Smooth muscle cell of the brain vasculature (primary cell): ENCODE results near the gene SEMA4D.
"Not testable (repeated sequence)": the region's sequence is repeated elsewhere in the genome, so short reads cannot be mapped to it uniquely, and the experiment has no call there.

Experiments
- DNase-seq: peaks from one replicate; pipeline ENCODE4 v3.0.0-alpha.2; 2012; ENCODE audit warnings: low read depth, low spot score

SEMA4D gene

DNA sequence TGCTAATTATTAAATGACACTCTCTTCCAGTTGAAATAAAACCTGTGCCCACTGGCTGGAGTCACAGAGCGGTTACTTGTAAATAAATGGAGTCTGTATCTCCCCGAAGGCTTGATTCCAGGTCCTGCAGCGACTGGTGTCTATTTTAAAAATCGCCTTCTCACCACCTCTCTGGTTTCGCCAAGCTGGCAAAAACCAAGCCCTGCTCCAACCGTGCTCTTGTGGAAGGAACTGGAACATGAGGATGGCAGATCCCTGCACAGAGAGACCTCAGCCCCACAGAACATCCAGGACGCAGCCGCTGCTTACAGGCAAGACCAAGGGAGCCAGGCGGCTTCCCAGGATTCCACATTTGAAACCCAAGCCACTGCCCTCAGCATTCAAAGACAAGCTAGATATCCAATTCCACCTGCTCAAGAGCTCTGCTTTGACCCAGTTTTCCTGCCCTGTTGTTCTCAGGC, 15.0 kb downstream of the SEMA4D start:
- DNase-seq: no peak

DNA sequence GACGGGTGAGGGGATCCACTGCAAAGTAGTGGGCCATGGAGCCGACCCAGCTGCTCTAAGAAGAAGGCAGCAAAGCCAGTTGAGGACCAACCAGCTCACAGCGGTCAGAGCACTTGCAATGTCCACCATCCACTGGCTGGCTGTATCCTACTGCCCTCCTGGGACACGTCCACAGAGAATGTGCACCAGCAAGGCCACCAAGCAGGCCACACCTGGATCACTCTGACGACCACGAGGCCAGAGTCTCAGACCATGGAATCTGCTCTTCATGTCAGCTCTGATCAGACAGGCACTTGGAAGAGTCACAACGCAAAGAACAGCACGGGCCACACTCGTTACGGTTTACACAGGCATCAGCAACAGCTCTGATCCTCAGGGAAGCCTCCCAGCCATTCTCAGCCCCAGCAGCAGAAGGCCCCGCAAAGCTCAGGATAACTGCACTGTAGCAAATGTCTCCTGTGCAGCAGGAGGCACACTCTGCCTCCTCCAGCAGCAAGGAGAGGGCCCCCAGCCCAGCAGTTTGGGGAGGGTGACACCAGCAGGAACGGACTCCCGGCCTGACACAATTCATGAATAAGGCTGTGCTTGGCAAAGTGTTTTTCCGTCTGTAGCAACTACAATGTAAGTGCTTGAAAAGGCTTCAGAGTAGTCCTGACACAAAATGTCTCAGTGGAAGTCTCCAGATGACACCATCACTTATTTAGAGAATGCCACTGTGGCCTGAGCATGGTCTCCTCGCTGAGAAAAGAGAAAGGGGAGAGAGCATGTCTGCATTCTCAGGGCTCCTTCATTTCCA, 15.7 kb downstream of the SEMA4D start:
- no peak for DNase-seq

DNA sequence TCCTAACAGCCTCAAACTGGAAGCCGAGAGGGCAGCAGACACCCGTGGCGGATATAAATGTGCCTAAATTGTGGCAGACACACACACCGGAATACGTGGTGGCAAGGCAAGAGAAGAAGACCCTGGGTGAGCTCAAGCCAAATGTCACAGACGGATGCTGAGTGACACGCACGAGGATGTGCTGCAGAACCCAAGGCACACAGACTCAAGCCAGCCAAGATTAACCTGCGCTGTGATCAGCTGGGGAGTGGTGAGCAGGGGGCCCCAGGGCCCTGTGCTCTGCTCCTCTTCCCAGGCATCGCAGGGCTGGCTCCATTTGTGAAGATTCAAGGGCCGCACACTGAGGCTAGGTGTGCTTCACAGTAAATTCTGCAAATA, 16.4 kb downstream of the SEMA4D start:
- no peak for DNase-seq

- no peak for DNase-seq
Measured at GRCh38 chr9:89480825-89481537, 16.9 kb downstream of the SEMA4D start.

GRCh38 chr9:89480372-89480771, 17.5 kb downstream of the SEMA4D start:
- not testable (repeated sequence) for DNase-seq

DNA sequence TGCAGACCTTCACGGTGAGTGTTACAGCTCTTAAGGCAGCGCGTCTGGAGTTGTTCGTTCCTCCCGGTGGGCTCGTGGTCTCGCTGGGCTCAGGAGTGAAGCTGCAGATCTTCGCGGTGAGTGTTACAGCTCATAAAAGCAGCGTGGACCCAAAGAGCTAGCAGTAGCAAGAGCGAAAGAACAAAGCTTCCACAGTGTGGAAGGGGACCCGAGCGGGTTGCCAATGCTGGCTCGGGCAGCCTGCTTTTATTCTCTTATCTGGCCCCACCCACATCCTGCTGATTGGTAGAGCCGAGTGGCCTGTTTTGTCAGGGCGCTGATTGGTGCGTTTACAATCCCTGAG, 18.3 kb downstream of the SEMA4D start:
- not testable (repeated sequence) for DNase-seq

DNA sequence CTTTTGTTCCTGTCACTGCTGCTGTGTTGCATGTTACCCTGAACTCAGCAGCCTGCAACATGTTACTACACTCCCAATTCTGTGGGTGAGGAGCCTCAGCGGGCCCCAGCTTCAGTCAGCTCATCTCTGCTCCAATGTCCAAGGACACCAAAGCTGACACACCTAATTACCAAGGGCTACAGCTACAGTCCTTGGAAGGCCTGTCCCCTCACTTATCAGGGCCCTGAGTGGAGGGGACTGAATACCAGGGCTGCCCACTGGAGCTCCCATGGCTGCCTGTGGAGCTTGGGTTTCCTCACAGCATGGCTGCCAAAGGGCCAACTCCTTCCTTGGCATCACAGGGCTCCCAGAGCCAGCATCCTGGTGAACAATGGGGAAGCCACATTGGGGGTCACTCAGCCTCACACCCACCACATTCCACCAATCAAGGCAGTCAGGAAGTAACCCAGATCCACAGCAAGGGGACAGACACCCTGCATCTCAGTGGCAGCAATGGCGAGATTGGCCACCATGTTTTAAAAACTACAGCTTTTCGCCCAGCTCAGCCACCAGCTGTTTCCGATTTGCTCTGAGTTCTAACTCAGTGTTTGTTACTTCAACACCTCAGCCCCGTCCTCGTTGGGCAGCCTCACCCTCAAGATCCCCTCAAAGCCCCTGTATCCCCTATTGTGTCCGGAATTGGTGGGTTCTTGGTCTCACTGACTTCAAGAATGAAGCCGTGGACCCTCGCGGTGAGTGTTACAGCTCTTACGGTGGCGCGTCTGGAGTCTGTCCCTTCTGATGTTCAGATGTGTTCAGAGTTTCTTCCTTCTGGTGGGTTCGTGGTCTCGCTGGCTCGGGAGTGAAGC, 18.9 kb downstream of the SEMA4D start:
- DNase-seq: no peak

- DNase-seq: no peak
Measured at GRCh38 chr9:89477811-89478630, 19.9 kb downstream of the SEMA4D start.

- no peak for DNase-seq
Measured at GRCh38 chr9:89477384-89477783, 20.5 kb downstream of the SEMA4D start.

- DNase-seq: no peak
Measured at GRCh38 chr9:89476546-89476945, 21.4 kb downstream of the SEMA4D start.

DNA sequence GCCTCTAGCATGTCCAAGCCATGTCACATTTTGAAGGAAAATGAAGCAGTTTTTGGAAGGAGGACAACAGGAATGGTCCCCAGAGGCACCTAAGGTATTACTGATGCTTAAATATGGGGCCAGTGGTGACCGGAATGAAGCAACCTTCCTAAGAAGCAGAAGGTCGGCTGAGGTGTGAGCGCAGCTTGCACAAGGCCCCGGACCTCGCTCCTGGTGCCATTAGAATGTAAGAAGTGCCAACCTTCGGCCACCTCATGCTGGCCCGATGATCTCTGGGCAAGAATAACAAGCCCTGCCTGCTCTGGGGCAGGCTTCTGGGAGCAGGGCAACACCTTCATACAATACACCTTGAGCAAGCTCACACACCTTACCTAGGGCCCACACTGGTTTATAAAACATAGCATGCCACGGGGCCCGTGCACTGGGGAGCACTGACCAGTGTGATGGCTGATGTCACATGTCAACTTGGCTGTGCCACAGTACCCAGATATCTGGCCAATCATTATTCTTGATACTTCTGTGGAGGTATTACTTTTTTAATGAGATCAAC, 21.9 kb downstream of the SEMA4D start:
- DNase-seq: no peak

DNA sequence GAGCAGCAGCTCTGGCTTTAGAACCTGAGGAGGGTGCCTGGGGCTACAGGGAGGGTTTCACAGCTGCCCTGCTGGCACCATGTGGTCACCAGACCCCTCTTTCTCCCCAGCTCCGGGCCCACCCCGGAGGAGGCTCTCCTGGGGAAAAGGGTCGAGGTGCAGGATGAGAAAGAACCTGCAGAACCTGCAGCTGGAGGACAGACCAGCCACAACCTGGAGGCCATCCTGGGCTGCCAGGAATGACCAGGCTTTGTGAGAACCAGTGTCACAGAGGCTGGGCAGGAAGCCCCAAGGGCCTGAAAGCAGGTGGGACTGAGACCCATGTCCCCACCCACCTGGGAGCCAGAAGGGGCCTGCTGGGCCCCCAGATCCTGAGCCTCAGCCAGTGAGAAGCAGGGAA, 23.0 kb downstream of the SEMA4D start:
- DNase-seq: no peak

DNA sequence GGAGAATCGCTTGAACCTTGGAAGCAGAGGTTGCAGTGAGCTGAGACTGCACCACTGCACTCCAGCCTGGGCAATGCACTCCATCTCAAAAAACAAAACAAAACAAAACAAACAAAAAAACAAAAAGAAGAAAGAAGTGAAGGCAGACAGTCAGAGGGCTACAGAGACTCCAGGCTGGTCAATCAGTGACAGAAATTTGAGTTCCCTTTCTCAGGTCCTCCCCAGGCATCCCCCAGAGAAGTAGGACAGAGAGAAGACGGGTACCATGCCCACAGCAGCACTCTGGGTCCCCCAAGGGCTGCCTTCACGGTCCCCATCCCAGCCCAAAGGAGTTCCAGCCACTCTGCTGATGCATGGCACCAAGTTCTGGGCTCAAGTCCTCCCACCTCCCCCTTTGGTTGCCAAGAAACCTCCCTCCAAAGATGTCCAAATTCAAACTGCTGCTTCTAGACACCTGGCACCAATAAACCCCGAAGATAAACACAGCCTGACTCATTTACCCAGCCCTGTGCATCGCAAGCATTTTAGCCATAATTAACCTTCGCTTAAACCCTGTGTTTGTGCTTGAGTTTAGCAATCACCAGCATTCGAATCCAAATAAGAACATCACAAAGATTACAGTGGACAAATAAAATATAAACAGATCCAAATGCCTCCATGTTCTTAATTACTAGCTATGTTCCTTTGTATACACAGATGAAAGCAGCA, 24.0 kb downstream of the SEMA4D start:
- DNase-seq: no peak

DNA sequence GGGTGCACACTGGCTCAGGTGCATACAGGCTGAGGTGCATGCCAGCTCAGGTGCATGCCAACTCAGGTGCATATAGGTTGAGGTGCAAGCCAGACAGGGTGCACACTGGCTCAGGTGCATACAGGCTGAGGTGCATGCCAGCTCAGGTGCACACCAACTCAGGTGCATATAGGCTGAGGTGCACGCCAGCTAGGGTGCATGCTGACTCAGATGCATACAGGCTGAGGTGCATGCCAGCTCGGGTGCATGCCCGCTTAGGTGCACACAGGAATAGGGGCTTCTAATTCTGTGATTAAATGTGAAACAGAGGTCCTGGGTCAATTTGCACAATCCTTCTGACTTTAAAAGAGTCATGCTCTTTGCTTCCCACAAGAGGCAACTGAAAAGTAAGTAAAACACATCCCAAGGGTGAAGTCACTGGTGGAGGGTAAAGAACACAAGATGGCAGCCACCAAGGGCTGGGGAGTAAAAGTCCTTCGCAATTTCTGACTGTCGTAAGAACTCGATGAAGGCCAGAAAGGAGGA, 26.1 kb downstream of the SEMA4D start:
- not testable (repeated sequence) for DNase-seq

DNA sequence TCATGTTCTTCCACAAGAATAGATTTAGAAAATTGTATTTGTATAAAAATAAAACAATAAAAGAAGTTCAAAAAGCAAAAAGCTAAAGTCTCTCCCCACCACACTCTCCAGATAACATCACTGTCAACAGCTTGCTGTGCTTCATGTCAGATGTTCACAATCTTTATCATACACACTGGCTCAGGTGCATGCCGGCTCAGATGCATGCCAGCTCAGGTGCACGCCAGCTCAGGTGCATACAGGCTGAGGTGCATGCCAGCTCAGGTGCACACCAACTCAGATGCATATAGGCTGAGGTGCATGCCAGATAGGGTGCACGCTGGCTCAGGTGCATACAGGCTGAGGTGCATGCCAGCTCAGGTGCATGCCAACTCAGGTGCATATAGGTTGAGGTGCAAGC, 26.5 kb downstream of the SEMA4D start:
- DNase-seq: no peak

GRCh38 chr9:89470224-89470839, 27.6 kb downstream of the SEMA4D start:
- DNase-seq: no peak

GRCh38 chr9:89469003-89469402, 28.9 kb downstream of the SEMA4D start:
- DNase-seq: no peak

DNA sequence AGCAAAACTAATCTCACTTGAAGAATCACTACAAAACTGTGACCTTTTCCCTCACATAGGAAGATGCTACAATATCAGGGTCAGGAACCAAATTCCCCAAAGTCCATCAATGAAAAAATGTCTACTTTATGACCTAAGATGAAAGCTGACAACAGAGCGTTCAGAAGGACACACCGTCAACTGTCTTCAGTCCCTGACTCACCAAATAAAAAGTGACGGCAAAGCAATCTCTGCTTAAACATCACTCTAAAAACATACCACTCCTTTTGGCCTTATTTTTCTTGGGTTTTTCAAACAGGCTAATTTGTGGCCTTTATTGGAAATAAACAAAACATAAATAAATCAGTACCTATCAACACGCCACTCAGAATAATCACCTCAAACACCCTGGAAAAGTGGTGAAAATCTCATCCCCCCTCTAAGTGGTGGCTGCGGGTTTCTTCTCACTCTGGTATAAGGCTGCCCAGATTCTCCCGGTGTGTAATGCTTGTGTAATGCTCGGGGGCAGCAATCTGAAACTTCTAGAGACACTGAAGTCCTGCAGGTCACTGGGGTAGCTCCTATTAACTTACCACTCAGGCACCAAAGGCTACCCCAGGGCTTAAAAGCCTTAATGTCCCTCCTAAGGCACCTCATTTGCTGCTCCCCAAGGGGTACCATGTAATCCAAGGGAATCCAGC, 29.5 kb downstream of the SEMA4D start:
- no peak for DNase-seq

GRCh38 chr9:89467278-89467625, 30.7 kb downstream of the SEMA4D start:
- no peak for DNase-seq
